CD4-positive, alpha-beta T cell treated with Interleukin-10 for 1 hour (primary cell): ENCODE measurements around the gene FBXW5.
A peak's percentile ranks its signal among the peaks of the same experiment; 100 is the strongest.

ENCODE experiments used
- DNase-seq: peaks from one replicate; pipeline ENCODE4 v3.0.0-alpha.2; 2020

FBXW5 gene

GRCh38 chr9:136927343-136928271 lies 16.9 kb downstream of the FBXW5 start:
- DNase-seq = no peak

- DNase-seq = no peak
Observed at GRCh38 chr9:136926749-136927148, 17.8 kb downstream of the FBXW5 start.

- no peak for DNase-seq
Observed at GRCh38 chr9:136926154-136926704, 18.3 kb downstream of the FBXW5 start.

GRCh38 chr9:136925414-136926153 lies 19.0 kb downstream of the FBXW5 start:
- DNase-seq = no peak

GRCh38 chr9:136923881-136924280 lies 20.7 kb downstream of the FBXW5 start:
- no peak for DNase-seq

- DNase-seq = no peak
Observed at GRCh38 chr9:136922540-136922939, 22.0 kb downstream of the FBXW5 start.

- DNase-seq = no peak
Observed at GRCh38 chr9:136921718-136922117, 22.8 kb downstream of the FBXW5 start.

- DNase-seq = no peak
Observed at GRCh38 chr9:136921307-136921706, 23.2 kb downstream of the FBXW5 start.

GRCh38 chr9:136920734-136921231 lies 23.8 kb downstream of the FBXW5 start:
- DNase-seq = no peak

GRCh38 chr9:136920069-136920468 lies 24.5 kb downstream of the FBXW5 start:
- no peak for DNase-seq

GRCh38 chr9:136917902-136918301 lies 26.6 kb downstream of the FBXW5 start:
- DNase-seq = no peak

- DNase-seq = no peak
Observed at GRCh38 chr9:136916330-136917184, 28.0 kb downstream of the FBXW5 start.

GRCh38 chr9:136915632-136916329 lies 28.8 kb downstream of the FBXW5 start:
- no peak for DNase-seq

GRCh38 chr9:136913701-136914438 lies 30.7 kb downstream of the FBXW5 start:
- DNase-seq = no peak

- DNase-seq = no peak
Observed at GRCh38 chr9:136910901-136911245, 33.7 kb downstream of the FBXW5 start.

- no peak for DNase-seq
Observed at GRCh38 chr9:136910197-136910900, 34.2 kb downstream of the FBXW5 start.

- no peak for DNase-seq
Observed at GRCh38 chr9:136907011-136907914, 37.3 kb downstream of the FBXW5 start.

GRCh38 chr9:136906266-136906665 lies 38.3 kb downstream of the FBXW5 start:
- DNase-seq = no peak

- peak; percentile 49 for DNase-seq
Observed at GRCh38 chr9:136903041-136903554, 41.4 kb downstream of the FBXW5 start.
